HFF-Myc (cell line): ENCODE measurements around the gene RALGAPA2.

Source experiments
- DNase-seq: peaks from one replicate; pipeline ENCODE4 v3.0.0-alpha.2; 2011; ENCODE audit warnings: low read depth; ENCODE audit errors: extremely low read depth
- H3K4me3 ChIP-seq: replicated peaks from 2 replicates; pipeline ENCODE4 v1.5.1; 2011; ENCODE audit warnings: low read depth, mild to moderate bottlenecking, control low read depth, low read length
- TF ChIP-seq, protein P1 (sequence below): IDR thresholded peaks from 2 replicates; pipeline ENCODE4 v1.5.1; 2012; ENCODE audit warnings: mild to moderate bottlenecking, low read depth, low read length, control low read depth; ENCODE audit errors: missing control alignments

The RALGAPA2 gene

GRCh38 chr20:20736303-20736702 lies 23.9 kb upstream of the RALGAPA2 start:
- H3K4me3 ChIP-seq: no peak overlapping the region
- TF ChIP-seq, protein P1, sequence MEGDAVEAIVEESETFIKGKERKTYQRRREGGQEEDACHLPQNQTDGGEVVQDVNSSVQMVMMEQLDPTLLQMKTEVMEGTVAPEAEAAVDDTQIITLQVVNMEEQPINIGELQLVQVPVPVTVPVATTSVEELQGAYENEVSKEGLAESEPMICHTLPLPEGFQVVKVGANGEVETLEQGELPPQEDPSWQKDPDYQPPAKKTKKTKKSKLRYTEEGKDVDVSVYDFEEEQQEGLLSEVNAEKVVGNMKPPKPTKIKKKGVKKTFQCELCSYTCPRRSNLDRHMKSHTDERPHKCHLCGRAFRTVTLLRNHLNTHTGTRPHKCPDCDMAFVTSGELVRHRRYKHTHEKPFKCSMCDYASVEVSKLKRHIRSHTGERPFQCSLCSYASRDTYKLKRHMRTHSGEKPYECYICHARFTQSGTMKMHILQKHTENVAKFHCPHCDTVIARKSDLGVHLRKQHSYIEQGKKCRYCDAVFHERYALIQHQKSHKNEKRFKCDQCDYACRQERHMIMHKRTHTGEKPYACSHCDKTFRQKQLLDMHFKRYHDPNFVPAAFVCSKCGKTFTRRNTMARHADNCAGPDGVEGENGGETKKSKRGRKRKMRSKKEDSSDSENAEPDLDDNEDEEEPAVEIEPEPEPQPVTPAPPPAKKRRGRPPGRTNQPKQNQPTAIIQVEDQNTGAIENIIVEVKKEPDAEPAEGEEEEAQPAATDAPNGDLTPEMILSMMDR: no peak
- no peak for DNase-seq

- TF ChIP-seq, protein P1: no peak
- H3K4me3 ChIP-seq: no peak overlapping the region
- no peak for DNase-seq
Observed at GRCh38 chr20:20734475-20734948, 22.1 kb upstream of the RALGAPA2 start.

GRCh38 chr20:20733943-20734342 lies 21.5 kb upstream of the RALGAPA2 start:
- no peak overlapping the region for H3K4me3 ChIP-seq
- TF ChIP-seq, protein P1: no peak
- DNase-seq: no peak

- no peak overlapping the region for H3K4me3 ChIP-seq
- DNase-seq: no peak
- TF ChIP-seq, protein P1: no peak
Observed at GRCh38 chr20:20732641-20733040, 20.2 kb upstream of the RALGAPA2 start.

DNA sequence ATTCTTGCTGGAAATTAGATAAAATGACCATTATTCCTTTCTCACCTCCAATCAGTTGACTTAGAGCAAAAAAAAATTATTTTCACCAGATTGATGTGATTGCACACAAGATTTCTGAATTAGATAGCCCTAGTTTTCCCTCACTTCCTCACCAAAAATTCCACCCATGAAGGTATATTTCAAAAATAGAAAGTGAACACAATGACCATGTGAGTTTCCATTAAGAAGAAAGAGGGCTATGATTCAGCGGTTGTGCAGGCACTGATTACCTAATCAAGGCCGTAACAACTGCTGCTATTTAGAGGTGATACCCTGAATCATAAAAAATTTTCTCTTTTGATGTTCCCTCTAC lies 19.5 kb upstream of the RALGAPA2 start:
- DNase-seq: no peak
- no peak overlapping the region for H3K4me3 ChIP-seq
- TF ChIP-seq, protein P1: no peak

GRCh38 chr20:20731000-20731944 lies 18.8 kb upstream of the RALGAPA2 start:
- TF ChIP-seq, protein P1: no peak
- H3K4me3 ChIP-seq: no peak overlapping the region
- no peak for DNase-seq
